Fibroblast of skin of abdomen (primary cell): ENCODE measurements around the gene CFAP221.

Experiments
- DNase-seq: peaks from one replicate; pipeline ENCODE4 v3.0.0-alpha.2; 2013

Gene CFAP221

DNA sequence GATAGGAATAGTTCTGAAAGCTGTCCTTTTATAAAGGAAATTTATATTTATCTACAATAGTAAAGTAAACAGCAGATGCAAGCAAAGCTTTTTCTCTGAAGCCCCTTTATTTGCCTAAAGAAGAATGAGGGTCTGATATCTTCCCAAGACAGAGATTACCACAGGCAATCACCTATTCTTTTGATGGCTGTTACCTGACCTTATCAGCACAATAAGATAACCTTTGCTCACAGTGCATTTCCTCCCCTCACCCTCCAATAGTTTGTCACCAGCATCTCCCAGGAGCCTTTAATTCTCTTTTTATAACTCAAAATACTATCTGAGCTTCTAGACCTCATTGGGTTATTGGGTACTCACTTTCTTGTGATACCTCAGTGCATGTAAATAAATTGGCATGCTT is 6.5 kb upstream of the CFAP221 start:
- DNase-seq = no peak

DNA sequence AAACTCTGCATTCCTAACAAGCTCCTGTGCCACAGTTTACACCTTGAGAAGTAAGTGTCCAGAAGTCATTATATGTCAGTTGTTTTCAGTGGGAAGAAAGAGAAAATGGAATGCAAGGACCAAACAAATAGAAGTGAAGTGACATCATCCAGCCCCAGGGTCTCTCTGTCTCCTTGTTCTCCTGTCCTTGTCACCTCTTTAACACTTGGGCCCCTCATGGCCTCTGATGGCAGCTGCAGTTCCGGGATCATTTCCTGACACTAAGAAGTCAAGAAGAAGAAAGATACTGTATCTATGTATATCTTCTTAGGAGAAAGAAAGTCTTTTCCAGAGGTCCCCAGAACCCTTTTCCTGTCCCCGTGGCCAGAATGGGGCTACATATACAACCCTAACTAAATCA is 2.8 kb upstream of the CFAP221 start:
- no peak for DNase-seq

DNA sequence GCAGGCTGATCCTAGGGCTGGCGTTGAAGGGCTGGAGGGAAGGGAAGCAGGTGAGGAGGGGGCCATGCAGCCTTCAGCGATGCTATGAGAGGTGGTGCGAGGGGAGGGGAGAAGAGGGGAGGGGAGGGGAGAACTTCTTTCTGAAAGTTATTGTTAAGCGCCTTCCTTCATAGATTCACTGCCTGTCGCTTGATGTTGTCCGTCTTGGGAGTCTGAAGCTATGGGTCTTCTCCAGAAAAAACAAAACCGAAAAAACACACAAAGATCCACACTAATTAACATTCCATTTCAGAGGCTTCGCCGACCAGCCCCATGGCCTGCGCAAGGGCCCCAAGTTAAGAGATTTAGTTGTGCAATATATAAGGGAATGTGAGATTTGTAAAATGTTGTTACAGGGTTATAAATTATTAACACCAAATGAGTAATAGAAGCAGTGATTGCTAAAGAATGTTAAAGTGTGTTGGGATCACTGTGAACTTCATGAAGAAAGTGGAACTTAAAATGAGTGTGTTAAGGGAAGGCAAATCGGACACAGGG is 758 bp downstream of the CFAP221 start:
- peak; percentile 82 for DNase-seq

DNA sequence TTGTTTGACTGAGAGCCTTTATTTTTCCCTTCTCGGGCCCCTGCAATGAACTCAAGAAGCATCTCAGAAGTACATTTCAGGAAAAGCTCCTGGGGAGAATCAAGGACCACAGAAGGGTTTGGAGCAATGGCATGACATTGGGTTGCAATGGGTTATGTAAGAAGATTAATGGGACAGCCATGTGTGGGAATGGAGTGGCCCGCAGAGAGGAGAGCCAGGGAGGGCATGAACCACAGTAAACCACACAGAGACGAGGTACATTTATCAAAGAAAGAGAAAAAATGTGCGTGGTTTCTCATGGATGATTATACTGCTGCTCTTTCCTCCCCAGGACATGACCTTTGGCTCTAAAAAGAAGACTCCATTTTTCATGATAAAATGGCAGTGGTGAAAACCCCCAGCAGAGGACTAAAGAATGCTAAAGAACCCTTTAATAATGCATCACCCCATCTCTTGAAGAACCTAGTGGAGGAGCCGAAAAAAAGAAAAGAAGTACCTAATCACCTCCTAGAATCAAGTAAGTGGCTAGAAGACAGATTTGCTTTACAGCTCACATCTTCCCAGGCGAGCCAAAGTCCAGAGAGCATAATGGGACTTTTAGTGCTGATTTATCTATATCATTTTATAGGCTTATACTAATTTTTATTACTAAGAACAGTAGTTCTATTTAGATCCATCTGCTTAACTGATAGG is 1.7 kb downstream of the CFAP221 start:
- peak; percentile 92 for DNase-seq

DNA sequence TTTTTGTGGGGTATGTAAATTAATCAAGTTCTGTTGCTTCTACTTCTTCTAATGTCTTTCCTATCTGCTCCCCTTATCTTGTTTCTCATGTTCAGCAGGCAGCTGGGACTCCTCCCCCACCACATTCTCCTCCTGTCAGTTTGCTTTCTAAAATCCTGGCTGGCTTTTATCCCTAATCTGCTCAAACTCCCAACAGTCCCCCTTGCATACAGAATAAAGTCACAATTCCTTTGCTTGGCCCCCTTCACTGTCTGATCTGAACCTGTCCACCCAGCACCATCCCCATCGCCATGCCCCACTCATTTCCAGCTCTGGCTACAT is 2.2 kb downstream of the CFAP221 start:
- DNase-seq = no peak

DNA sequence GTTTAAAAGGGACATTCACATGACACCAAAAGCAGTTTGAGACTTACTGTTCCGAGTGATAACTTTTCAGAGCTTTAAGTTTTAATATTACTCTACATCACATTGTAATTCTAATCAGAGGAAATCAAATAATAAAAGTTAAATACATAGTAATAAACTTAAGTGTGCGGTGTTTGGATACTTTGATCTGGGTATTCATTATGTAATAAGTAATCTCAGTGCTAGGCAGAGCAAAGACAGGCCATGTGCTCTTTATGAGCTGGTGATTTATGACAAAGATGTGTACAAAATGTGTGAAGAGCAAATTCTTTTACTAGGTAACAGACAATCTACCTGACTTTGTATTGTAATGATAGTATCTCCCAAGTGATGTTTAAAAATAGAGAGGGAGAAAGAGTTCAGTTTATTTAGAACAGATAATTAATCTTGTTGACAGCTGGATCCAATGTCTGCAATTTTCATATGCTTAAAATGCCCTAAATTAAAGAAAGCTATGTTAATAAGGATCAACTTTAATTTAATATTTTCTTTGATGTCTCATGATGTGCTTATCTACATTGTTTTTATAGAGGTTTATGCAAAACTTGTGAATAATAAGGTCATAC is 4.4 kb downstream of the CFAP221 start:
- DNase-seq = no peak

DNA sequence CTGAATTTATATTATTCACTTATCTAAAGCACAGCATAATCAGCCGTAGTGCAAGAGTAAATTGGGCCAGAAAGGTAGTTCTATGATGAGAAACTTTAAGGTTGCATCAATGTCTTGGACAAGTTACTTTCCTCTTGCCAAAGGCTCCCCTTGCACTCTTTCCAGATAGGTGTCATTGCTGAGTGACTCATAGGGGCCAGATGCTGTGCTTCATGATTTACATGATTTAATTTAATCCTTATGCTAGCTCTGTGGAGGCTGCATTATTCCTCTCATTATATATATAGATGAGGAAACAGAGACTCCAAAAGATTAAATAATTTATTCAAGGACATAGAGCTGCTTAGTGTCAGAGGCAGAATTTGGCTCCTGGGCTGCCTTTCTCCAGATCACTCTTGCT is 5.0 kb downstream of the CFAP221 start:
- DNase-seq = peak; percentile 93

DNA sequence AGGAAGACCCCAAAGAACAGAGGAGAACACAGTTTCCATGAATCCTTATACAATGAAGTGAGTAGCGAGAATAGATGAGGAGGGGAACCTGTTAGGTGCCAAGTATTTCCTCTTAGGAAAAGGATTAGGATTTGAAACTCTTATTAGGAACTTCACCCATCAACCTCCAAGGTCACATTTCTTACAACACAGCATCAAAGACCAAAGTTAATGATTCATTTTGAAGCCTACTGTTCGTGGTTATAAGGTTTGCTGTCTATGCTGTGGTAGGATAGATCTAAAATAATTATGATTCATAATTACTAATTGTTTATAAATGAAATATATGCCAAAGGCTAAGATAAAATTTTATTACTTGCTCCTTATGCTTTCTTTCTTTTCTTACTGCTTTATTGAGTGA is 6.1 kb downstream of the CFAP221 start:
- peak; percentile 14 for DNase-seq

DNA sequence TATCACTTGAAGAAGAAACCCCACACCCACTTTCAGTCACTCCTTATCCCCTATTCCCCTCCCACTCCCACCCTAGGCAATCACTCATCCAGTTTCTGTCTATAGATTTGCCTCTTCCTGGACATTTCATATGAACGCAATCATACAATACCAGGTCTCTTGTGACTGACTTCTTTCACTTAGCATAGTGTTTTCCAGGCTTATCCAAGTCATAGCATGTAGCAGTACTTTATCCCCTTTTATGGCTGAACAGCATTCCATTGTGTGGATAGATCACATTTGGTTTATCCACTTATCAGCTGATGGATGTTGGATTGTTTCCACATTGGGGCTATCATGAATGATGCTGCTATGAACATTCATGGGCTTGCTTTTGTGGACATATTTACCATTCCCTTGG is 6.6 kb downstream of the CFAP221 start:
- no peak for DNase-seq

DNA sequence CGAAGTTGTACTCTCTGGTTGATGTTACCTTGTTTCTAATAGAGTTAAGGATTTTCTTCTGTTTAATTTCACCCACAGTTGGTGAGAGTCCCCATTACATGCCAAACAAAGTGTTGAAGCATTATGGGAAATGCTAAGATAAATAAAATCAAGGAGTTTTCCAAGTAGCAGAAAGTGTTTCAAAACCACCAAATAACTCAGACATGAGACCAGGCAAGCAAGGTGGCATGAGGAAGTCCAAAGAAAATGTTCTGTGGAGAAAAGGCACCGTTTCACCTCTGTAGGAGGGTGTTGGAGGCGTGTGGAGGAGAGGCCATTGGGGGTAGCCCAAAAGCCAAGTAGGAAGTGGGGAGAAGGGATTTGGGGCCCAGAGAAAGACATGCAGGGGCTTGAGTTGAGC is 8.7 kb downstream of the CFAP221 start:
- DNase-seq = no peak

DNA sequence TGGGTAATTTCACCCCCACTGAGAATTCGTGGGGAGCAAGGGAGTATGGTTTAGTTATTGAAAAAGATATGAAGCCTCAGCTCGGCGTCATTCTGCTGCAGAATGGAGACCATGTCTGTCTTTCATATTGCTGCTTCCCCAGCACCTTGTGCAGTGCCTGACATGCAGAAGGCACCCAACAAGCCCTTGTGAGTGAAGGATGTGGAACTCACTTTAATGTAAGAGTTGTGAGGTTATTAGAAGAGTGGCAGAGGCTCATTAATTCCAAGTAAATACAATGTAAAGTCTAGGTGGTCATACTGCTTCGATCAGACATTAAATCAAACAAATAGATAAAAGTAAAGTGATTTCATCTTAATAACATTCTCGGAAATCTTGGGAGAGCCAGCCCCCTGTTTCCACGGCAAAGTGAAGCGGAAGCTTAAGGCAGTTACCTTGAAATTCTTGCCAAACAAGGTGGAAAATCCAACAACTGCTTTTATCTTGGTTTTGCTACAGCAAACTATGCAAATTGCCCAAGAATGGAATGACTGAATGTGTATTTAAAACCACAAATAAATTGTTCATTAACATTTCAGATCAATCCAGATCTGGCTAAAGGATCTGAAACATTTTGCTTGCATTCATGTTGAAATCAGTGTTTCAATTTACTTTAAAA is 9.6 kb downstream of the CFAP221 start:
- no peak for DNase-seq

DNA sequence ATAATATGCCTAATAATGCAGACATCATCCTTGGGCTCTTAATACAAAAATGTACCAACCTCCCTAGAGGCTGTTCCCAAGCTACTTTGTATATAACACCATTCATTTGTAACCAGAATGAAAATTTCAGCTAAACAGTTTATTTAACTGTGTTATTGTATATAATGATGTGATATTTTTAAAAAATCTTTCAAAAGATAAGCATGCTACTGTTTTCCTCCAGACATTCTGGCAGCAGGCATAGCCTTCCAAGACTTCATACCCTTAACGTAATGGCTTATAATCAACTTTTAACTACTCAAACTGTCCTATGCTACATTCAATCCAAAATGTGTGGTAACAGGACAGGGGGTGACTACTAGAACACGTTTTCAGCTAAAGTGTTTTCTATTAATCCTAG is 21.2 kb downstream of the CFAP221 start:
- no peak for DNase-seq

DNA sequence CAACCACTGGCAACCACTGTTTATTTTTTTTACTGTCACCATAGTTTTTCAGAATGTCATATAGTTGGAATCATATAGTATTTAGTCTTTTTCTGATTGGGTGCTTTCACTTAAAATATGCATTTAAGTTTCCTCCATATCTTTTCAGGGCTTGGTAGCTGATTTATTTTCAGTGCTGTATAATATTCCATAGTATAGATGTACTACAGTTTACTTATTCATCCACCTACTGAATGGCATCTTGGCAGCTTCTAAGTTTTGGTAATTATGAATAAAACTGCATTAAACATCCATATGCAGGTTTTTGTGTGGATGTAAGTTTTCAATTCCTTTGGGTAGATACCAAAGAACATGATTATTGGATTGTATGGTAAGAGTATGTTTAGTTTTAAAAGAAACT is 23.0 kb downstream of the CFAP221 start:
- no peak for DNase-seq

DNA sequence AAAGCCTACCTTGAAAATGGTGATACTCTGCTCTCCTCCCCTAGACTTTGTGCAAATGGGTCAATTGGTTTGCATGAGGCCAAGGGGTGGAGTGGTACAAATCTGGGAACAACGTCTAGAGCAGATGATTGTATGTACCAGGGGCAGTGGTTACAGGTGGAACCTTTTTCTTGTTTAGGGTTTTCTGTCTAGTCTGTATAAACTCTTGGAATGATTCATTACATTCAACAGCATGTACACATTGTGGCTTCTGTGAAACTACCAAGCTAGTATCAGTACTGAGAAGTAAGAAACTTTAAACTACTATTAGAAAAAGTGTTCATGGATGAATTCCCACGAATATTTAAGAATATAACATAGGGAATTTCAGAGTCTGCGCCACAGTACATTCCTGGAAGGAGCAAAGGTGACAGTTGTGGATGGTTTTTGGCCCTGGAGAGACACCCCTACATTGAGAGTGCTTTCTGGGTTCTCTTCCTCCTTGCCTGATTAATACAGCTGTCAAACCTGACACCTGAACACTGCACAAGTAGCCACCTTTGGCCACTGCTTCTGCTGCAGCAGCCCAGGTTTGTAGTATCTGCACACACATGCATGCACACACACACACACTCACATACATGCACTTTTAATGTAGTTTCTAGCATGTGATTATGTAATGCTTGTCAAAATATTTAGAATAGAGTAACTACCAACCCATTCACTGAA is 30.0 kb downstream of the CFAP221 start:
- no peak for DNase-seq

DNA sequence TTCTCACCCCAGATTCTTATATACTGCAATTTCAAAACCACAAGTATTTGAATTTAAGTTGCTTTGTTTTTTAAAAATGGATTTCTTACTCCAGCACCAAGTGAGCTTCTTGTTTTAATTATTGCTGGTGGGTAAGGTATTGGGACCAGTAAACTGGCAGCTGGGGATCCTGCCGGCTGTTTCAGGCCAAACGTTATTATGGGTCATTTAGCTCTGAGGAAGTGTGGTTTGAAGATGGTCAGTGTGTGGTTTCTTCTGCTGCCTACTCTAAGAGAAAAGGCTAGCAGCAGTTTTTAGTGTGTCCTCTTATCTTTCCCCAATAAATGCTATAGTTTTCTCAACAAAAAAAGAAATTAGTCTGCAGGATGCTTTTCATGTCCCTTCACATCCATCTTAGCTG is 30.6 kb downstream of the CFAP221 start:
- no peak for DNase-seq

DNA sequence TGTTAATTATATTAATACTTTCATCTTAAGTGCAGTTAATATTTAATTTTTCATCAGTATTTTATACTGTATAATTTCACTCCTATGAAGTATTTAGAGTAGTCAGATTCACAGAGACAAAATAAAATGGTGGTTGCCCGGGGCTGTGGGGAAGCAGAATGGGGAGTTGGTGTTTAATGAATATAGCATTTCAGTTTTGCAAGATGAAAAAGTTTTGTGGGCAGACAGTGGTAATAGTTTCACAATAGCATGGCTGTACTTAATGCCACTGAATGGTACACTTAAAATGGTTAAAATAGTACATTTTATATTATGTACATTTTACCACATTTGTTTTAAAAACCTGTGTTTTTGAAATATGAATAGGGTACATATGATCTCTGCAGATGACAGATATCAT is 31.2 kb downstream of the CFAP221 start:
- no peak for DNase-seq

DNA sequence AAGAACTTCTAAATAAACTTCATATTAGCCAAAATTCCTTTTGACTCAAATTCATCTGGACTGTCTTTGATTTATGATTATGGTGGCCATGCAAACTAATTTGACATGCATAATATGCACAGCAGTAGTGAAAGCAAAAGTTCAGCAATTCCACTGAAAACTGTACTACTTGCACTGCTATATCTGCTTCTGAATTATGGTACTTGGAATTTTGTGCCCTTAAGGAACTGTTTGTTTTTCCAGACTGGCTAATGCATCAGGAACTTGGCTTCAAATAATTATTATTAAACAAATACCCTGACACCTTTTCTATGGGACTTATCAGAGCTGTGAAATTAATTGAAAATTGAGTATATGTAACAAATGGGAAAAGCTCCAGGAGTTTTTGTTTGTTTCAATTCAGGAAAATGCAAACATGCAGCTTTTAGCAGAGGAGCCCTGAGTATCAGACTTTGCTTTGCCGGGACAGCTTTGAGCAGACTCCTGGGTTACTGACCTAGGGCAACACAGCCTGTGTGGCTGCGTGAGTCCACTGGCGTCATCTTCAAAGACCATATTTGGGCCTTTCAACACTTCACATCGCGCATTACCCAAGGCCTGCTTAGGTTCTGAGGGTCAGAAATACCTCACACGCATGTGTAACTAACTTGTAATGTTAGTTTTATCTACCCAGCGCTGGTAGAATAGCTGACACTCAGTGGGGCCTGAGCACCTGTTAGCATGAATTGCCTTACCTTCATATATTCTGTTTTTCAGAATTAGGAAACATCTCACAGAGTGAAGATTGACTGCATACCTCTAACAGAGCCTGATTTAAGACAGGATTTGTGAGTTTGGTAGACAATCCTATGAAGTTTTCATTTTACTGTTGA is 35.4 kb downstream of the CFAP221 start:
- no peak for DNase-seq

DNA sequence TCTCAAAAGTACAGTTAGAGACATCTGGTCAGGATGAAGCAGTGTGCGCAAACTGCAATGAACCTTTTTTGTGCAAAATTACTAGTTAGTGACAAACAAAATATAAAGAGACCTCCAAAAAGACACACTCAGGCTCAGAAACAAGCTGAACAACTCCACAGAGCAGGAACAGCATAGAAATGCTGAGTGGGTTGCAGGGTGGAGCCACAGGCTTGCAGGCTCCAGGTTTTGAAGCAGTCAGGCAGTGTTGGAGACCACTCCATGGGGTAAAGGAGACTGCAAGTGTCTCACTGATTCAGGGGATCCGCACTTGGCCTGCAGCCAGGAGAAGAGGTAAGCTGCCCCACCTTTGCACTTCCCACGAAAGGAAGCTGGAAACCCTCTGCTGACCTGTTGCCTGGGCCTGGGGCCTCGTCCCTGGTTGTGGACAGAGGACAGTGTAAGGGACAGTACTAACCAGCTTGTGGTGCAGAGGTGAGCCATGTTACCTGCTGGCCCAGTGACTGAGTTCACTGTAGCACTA is 36.4 kb downstream of the CFAP221 start:
- DNase-seq = no peak

DNA sequence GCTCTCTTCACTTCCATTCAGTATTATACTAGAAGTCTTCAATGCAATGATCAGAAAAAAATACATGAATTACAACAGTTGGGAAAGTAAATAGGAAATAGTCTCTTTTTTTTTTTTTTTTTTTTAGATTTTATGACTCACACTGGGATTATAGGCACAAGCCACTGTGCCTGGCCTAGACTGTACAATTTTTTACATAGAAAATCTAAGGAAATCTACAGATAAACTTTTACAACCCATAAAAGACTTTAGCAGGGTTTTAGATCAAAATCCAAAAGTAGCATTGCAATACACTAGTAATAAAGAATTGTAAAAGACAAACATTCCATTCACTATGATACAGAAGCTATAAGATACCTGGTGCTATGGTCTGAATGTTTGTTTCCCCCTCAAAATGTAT is 39.0 kb downstream of the CFAP221 start:
- no peak for DNase-seq

DNA sequence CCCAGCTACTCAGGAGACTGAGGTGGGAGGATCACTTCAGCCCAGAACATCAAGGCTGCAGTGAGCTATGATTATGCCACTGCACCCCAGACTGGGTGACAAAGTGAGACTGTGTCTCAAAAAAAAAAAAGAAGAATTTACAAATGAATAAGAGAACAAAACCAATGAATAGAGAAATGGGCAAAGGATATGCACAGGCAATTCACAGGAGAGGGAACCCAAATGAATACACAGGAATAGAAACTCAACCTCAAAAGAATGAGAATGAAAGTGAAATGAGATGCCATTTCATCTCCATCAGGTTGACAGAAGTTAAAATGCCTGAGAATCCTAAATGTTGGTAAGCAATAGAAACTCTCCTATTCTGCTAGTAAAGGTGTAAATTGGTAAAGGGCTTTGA is 40.2 kb downstream of the CFAP221 start:
- no peak for DNase-seq

DNA sequence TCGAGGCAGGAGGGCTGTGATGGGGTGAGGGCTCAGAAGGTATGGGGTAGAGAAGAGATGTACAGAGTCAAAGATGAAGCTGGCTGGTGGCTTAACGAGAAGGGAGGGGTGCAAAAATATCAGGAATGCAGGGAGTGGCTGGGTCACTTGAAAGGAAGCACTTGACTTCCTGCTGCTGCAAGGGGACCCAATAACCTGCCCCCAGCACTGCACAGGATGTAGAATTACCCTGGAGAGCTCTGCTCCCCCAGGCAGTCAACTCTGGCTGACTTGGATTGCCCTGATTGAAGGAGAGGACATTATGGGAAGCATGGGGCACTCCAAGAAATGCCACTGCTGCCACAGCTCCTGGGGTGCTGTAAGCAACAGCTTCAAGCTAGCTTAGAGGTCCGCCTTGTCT is 41.8 kb downstream of the CFAP221 start:
- no peak for DNase-seq

DNA sequence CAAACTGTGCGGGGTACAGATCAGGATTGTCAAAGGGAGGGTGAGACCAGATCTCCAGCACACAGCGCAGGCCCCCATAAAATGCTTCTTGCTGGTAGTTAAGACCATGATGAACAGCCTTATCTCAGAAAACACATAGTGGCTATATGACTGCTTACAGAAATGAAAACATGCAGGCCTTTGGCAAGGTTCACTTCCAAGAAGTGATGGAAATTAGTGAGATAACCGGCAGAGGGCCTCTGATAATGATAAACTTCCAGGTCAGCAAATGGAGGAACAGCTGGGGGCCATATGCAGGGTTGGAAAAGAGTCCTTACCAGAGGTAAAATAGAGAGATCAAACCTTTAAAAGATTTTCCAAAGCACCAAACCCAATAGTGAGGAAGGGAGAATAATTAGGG is 46.6 kb downstream of the CFAP221 start:
- DNase-seq = no peak
